Measurements from ENCODE around the gene SH3BP5.
A peak's percentile ranks its signal among the peaks of the same experiment; 100 is the strongest.

The SH3BP5 gene

DNA sequence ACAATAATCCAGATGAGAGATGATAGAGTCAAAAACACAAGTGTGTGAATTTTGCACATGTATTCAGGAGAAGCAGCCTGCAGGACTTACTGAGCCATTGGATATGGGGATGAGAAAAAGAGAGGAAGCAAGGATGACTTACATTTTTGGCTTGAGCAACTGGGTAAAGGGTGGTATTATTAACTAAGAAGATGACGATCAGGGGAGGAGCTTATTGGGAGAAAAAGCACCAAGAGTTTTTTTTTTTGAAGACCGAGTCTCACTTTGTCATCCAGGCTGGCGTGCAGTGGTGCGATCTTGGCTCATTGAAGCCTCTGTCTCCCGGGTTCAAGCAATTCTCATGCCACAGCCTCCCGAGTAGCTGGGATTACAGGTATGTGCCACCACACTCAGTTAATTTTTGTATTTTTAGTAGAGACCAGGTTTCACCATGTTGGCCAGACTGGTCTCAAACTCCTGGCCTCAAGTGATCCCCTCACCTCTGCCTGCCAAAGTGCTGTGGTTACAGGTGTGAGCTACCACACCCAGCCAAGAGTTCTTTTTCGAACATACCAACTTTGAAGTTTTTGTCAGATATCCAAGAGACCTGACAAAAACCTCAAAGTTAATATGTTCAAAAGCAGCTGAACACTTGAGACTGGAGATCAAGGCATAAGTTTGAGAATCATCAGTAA, 14.8 kb upstream of the SH3BP5 start:
- DNase-seq (ENCODE audit: low spot score): no peak

DNA sequence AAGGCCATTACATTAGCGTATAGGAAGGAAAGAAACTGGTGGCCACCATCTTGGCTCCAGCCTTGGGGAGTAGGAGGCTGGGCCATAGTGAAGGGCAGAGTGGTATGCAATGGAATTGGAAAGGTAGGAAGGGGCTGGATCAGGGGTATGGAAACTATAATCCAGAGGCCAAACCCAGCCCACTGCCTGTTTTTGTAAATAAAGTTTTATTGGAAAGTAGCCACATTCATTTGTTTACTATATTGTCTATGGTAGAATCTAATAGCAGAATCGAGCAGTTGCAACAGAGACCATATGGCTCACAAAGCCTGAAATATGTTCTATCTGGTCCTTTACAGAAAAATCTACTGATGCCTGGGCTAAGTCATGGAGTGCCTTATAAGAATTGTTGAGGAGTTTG, 14.1 kb upstream of the SH3BP5 start:
- no peak for DNase-seq (ENCODE audit: low spot score)

DNA sequence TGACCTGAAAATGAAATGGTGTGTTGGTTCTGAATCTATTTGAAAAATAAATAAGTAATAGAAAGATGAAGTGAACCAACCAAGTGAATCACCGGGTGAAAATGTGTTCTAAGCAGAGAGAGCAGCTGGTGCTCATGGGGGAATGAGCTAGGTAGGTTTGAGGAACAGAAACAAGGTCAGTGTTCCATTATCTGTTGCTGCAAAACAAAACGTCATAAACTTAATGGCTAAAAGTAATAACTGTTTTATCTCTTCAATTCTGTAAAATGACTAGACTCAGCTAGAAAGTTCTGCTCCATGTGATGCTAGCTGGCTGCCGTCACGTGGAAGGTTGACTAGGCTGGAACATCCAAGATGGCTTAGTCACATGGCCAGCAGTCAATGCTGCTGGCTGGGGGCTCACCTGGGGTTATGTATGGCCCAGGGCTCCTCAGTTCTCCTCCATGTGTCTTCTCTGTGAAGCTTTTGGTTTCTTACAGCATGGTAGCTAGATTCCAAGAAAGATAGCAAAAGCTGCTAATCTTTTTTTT, 13.3 kb upstream of the SH3BP5 start:
- DNase-seq (ENCODE audit: low spot score): no peak

DNA sequence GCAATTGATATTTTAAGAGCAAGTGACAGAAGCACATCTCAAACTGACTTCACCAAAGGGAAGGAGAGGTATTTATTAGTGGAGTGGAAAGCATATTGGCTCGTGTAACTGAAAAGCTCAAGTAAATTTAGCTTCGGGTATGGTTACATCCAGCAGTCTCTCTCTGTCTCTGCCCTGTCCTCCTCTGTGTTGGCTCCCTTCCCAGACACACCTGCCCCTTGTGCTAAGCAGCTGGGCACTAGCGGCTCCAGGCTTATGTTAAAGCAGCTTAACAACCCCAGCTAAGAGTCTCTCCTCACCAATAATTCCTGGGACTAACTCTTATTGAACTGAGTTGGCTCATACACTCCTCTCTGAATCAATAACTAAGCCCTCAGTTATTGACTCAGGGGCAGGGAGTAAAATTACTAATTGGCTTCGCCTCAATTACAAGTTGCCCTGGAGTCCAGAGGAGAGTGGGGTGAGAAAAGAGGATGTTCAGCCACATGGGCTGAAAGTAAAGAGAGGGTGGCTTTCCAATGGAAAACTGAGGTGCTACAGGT, 12.8 kb upstream of the SH3BP5 start:
- DNase-seq (ENCODE audit: low spot score): no peak

DNA sequence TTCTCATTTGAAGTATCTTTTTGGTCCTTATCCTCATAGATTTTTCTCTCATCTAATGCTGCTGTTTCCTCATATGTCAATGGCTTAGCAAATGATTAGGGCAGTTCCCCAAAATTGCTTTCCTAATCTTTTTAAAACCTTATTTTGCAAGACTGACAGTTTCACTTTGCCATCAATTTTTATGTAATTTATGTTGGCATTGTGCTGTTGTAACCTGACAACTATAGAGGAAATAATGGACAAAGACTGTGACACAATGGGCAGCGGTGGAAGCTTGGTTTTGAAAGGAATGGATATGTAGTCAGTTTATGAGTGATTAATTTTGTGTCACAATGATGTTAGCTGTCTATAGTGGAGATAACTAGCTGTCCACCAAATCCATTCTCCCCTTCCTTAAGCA, 10.6 kb upstream of the SH3BP5 start:
- DNase-seq (ENCODE audit: low spot score): no peak

DNA sequence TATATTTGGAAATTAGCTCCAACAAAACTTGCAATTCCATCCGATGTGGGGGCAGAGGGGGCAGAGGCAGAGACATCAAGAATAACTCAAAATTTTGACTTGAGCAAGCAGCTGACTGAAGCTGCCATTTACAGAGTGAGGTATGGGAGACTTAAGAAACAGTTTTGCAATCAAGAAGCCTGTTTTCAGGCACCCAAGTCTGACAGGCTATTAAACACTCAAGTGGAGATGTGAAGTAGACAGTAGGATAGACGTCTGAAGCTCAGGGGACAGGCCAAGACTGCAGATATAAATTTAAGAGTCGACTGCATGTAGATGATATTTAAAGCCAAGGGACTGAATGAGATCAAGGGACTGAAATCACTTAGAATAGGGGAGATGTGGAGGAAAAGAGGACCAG, 9.9 kb upstream of the SH3BP5 start:
- no peak for DNase-seq (ENCODE audit: low spot score)

DNA sequence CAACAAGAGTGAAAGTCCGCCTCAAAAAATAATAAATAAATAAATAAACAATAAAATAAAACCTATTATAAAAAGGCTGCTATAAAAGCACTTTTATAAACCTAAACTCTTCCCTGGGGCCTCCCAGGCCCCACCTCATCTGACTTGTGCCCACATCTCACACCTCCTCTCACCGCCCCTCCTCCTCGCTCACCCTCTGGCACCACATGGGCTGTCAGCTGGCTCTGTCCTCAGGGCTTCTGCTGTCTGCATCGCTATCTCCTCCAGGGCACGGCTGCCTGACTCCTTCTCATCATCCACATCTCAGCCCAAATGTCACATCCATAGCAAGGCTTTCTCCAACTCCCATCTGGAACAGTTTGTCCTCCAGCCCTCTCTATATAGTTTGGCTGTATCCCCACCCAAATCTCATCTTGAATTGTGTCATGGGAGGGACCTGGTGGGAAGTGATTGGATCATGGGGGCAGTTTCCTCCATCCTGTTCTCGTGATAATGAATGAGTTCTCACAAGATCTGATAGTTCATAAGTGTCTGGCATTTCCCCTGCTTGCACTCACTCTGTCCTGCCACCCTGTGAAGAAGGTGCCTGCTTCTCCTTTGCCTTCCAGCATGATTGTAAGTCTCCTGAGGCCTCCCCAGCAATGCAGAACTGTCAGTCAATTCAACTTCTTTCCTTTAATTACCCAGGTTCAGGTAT, 8.8 kb upstream of the SH3BP5 start:
- no peak for DNase-seq (ENCODE audit: low spot score)

DNA sequence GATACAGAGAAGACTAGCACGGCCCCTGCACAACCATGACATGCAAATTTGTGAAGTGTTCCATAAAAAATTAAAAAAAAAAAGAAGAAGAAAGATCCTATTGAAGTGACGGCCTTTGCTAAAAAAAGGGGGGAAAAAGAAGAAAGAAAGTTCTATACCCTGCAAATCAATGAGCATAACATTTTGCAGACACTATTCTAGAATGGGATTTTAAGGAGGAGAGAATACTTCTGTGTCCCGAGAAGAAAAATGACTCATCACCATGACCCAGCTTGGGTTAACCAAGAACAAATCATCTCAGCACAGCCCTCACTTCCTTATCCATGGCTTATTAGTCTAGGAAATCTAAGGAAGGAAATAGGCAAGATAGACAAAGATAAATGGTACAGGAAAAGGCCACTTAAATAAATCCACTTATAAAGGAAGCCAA, 7.4 kb upstream of the SH3BP5 start:
- peak; percentile 56 for DNase-seq (ENCODE audit: low spot score)

DNA sequence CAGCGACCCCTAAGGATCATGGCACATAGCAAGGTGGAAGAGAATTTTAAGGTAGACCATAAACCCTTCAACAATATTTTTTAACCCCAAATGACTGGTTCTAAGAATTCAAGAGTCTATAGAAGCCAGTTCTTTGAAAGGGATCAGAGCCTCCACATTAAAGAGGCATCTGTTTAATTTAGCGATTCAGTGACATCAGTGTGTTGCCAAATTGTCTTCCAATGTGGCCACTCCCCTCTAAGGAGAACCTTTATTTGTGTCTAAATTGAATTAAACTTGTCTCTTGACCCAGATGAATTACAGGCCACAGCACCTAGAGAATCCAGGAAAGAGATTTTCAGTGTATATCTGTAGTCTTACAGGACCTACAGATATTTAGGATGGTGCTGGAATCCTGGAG, 6.6 kb upstream of the SH3BP5 start:
- DNase-seq (ENCODE audit: low spot score): no peak

DNA sequence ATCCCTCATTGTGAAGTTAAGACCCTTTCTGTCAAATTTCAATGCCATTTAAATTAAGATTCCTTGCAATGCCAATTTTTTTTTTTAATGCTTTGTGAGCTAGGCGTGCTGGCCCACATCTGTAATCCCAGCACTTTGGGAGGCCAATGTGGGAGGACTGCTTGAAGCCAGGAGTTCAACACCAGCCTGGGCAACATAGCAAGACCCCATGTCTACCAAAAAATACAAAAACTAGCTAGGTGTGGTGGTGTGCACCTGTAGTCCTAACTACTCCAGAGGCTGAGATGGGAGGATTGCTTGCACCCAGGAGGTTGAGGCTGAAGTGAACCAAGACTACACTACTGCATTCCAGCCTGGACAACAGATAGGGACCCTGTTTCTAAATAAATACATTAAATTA, 5.6 kb upstream of the SH3BP5 start:
- no peak for DNase-seq (ENCODE audit: low spot score)

DNA sequence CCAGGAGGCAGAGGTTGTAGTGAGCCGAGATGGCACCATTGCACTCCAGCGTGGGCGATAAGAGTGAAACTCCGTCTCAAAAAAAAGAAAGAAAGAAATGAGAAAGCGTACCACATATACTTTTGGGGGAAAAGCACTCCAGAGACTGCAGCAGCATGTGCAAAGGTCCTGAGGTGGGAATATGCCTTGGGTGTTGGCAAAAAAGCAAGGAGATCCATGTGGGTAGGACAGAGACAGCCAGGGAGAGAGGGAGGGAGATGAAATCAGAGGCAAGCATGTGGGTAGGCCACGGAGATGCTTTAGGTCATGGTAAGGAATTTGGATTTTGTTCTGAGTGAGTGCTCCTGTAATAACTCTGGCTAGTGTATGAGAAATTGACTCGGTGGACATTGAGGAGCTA, 3.7 kb upstream of the SH3BP5 start:
- DNase-seq (ENCODE audit: low spot score): no peak

DNA sequence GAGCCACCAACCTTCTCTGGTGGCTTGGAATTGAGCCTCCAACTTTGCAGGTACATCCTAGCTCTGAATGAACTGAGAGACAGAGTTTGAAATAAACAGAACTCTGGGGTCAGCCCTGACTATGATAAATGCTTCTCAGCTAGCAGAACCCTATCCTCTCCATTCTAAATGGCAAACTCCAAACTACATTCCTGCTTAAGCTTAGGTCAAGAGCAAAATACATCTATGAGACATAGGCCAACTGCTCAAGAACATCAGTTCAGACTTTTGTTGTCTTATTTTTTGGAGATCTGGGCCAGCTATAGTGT, 1.5 kb upstream of the SH3BP5 start:
- DNase-seq (ENCODE audit: low spot score): no peak

DNA sequence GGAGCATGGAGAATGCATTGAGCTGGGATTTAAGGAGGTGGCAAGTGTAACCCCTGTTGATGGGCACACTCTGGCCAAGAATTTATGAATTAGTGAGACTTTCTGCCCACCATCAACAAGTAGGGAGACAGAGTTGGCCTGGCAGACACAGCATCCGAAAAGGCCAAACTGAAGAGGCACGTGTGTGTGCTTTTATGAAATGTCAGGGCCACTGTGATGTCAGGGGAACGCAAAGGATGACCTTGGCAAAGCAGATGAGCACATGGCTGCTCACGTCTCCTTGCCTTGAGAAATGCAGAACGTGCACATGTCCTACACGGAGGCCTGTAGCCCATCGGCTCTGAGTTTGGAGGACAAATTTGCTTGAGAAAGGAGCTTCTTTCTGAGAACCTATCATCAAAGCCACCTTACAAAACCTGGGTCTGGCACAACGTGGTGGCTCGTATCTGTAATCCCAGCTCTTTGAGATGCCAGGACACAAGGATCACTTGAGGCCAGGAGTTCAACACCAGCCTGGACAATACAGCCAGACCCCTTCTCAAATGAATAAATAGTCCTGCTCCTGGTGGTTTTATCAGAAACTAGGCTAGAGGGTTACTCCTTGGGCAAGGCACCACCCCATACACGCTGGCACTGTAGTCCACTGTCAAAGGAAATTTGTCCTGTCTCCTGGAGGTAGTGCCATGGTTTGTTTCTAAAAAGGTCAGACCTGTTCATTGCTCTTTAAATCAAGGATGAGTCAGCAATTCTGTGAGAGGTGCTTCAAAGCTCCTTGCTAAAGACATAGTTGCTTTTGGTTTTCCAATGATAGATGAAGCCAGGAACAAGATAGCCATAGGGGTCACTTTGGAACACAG, 941 bp upstream of the SH3BP5 start:
- no peak for DNase-seq (ENCODE audit: low spot score)

DNA sequence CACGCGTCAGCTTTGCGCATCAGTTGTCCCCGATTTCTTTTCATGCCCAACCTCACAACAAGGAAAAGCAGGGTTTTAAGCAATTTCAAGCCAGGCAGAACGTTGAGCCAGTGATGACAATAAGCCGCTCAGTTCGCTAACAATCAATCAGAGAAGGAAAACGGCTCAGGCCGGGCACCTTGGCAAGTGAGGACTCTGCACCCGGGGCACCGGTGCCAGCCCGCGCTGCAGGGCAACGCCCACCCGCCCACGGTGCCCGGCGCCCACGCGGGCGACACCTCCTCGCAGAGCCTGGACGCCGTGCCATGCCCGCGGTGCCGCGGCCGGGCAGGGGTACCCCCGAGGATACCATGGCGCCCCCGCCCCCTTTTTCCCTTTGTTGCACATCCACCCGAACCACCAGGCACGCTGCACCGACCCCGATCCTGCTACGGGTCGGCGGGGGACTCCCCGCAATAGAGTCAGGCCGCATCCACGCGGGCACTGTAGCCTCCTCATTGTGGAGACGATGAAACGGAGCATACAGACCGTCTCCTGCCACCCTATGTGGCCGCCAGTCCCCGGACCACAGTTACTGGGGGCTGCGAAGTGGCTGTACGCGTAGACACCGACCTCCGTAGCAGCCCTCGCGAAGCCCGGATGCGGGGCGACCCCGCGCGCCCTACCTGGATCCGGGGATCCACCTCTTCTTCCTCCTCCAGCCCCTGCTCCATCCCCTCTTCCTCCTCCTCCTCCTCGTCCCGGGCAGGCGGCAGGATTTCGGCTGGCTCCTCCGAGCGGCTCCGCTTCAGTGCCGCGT, 581 bp downstream of the SH3BP5 start:
- peak; percentile 36 for DNase-seq (ENCODE audit: low spot score)

DNA sequence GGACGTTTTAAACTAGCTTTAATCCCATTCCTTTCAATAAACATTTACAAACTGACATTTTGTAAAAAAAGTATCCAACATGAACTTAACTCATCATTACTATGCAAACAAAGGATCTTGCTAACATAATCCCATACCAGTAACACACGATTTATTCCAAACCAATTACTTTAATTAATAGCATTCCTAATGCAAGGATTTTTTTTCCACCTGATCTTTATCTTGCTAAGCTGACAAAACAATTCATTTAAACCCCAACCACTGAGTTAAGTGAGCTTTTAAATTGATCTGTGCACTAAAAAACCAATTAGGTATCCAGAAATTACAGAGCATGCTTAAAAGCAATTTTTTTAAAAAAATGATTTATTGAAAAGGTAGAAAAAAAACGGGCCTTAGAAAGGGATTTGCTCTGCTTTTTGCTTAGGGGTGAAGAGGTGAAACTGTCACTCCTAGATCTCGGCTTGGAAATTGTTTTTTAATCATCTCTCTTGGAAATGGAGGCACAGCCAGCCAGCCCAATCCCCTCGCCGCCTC, 1.2 kb downstream of the SH3BP5 start:
- no peak for DNase-seq (ENCODE audit: low spot score)

DNA sequence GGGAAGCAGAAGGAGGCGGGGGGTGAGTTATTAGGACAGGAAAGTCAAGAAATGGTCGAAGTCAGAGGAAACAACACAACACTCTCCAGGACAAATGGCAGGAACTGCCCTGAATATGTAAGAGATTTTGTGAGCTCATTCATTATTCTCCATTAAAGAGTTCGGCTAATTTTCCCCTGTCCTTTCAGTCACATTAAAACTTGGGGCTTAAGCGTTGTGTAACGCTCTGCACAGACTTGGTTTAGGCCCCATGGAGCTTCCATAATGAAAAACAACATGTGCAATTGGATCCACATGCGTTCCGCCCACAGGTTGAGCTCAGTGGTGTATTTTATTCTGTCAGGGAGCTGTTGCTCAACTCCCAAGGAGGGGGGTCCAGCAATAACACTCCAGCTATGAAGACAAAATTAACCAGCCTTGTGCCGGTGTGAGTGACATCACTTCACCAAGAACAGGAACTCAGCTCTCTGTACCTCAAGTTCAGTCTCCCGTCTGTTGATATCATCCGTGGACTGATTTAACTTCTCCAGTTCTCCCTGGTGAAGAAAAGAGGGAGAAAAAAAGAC, 2.3 kb downstream of the SH3BP5 start:
- no peak for DNase-seq (ENCODE audit: low spot score)

DNA sequence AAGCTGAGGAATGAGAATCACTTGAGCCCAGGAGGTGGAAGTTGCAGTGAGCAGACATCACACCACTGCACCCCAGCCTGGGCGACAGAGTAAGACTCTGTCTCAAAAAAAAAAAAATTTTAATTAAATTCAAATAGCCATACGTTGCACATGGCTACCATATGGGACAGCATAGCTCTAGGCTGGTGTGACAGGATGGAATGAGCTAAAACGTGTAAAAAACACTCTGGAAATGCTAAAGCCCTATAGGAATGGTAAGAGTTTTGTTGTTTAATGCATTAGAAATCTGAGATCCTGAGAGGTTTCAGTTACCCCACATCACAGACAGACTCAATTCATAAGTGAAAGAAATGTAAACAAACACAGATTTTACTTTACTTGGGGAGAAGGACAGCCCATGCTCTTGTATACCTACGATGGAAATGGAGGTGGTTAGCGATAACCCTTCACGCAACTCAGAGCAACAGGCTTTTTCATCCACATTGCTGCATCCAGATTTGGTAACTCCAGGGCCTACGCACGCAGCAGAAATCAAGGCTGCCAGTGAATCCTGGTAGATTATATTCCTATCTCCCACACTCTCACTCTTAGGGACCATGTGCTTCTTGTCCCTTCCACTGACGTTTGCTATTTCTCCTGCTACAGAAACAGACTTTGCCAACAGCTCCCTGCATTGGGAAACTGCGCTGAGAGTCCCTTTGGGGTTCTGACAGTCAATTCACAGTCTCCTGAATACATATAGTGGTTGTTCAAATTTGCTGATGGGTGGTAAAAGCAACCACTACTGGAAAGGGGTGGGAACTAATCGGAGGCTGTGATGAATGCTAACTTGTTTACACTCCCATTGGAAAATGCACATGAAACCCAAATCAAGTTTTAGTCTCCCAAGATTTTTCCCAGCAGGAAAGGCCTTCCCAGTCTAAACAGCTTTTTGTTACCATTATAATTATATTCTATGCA, 3.1 kb downstream of the SH3BP5 start:
- DNase-seq (ENCODE audit: low spot score): no peak

DNA sequence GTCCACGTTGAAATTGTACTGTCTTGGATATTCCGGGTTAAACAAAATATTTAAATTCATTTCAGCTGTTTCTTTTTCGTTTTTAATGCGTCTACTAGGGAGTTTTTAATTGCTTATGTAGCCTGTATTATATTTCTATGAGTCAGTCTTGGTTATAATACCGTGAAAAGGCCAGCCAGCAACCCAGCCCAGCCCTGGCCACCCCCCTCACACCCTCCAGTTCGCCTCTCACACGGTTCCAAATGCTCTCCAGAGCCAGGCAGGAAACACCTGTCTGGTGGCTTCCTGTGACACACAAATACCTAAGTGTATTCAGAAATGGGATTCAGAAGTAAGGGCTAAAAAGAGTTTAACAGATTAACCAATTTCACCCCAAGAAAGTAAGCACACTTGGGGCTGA, 4.4 kb downstream of the SH3BP5 start:
- DNase-seq (ENCODE audit: low spot score): no peak

DNA sequence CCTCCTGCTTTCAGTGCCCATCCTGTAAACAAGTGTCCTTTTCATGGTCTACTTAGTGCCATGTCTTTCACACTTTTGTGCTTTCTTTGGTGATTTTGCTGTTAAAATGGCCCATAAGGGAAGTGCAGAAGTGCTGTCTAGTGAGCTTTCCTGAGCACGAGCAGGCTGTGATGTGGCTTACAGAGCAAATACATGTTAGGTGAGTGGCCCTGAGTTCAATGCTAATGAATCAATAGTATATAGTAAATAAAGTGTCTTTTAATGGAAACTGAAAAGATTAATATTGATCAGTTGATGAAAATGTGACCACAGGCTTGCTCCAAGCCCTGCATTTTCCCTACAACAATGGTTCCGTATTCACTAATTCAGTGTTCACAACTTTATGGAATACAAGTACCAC, 5.7 kb downstream of the SH3BP5 start:
- no peak for DNase-seq (ENCODE audit: low spot score)

DNA sequence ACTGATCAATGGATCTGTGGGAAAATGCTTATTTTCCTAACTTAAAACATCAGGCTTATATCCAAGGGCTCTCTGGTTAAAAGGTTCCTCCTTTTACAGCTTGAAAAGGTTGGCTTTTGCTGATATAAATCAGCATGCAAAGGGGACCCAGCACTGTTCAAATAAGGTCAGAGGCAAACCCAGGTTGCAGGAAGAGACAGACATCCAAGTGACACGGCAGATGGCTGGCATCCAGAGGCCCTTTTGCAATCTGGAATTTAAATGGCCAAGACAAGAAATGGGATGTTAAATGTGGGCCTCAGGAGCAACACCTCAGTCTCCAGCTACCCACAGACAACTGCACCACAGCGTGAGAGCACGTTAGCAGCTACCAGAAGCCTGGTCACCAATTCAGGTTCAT, 6.3 kb downstream of the SH3BP5 start:
- no peak for DNase-seq (ENCODE audit: low spot score)
